ENCODE measurements around the gene SLC25A17.

DNA sequence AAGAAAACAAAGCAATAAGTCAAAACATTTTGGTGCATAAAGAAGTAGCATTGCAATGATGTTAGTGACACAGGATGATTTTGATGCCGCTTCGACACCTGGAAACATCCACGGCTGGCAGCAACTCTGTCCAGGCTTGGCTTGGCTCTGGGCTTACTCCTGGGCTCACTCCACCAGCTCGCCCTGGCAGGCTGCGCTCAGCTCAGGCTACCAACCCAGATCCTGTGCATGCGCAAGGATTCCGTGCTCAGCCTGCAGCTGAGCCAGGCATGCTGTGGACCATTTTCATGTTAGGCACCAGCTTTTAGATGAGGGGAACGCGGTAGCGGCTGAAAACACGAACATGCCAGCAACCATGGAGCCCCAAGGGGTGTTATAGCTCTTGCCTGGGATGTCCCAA, 66.0 kb downstream of the SLC25A17 start:
- TF ChIP-seq EZH2 (IDR thresholded peaks at IDR 0.05; ENCODE audit: insufficient read depth, poor library complexity, severe bottlenecking) (no peak), EZH2phosphoT487 (IDR thresholded peaks at IDR 0.05; ENCODE audit: insufficient read depth, low read depth) (no peak)

Measured in GM23248 (cell line).